A673 (cell line): Measurements from ENCODE around the gene RGR. TPM values are rescaled to one million over a fixed set of nuclear protein-coding genes. Genes with fewer than 3 reads are reported as not detected.

ENCODE experiments used
- BruUV-seq: library from RNA; stranded (reverse); fragments of 400-500 nt; replicated peaks from 2 replicates; lab custom pipeline; 2021; lab: Mats Ljungman, UMichigan
- CTCF ChIA-PET: fragments of 300-600 bp; sonication (Branson Sonifier 250); formaldehyde crosslinking; loops from one replicate; lab custom pipeline; 2022; ENCODE audit warnings: antibody characterized with exemption; lab: Charles Lee
- POLR2A ChIA-PET: fragments of 300-600 bp; sonication (Branson Sonifier 250); formaldehyde crosslinking; loops from one replicate; lab custom pipeline; 2022; ENCODE audit warnings: antibody characterized with exemption; ENCODE audit not compliant: low non-redundant PET; lab: Charles Lee
- DNase-seq: peaks from one replicate; pipeline ENCODE4 v3.0.0-alpha.2; 2015; ENCODE audit warnings: low spot score
- H3K27ac ChIP-seq: fragments of 200-600 bp; sonication (generic); 2 replicates; pipeline ENCODE4 v1.5.1; 2016; ENCODE audit warnings: mixed run types, low read depth, mild to moderate bottlenecking, mixed read lengths, antibody characterized with exemption, low read length; ENCODE audit not compliant: poor library complexity, severe bottlenecking
- H3K27me3 ChIP-seq: fragments of 200-600 bp; sonication (generic); replicated peaks from 2 replicates; pipeline ENCODE4 v1.6.1; 2017; ENCODE audit warnings: mixed run types, low read depth, mild to moderate bottlenecking, mixed read lengths, antibody characterized with exemption, low read length; ENCODE audit not compliant: insufficient read depth, poor library complexity
- H3K36me3 ChIP-seq: fragments of 200-600 bp; sonication (generic); 2 replicates; pipeline ENCODE4 v1.6.1; 2016; ENCODE audit warnings: mixed run types, mild to moderate bottlenecking, mixed read lengths, antibody characterized with exemption, low read length; ENCODE audit not compliant: insufficient read depth, poor library complexity, severe bottlenecking
- H3K4me1 ChIP-seq: fragments of 200-600 bp; sonication (generic); 2 replicates; pipeline ENCODE4 v1.6.1; 2017; ENCODE audit warnings: mixed run types, mild to moderate bottlenecking, mixed read lengths, antibody characterized with exemption, low read length; ENCODE audit not compliant: insufficient read depth, poor library complexity, severe bottlenecking
- H3K4me3 ChIP-seq: fragments of 200-600 bp; sonication (generic); 2 replicates; pipeline ENCODE4 v1.5.1; 2016; ENCODE audit warnings: low read depth, mixed run types, mild to moderate bottlenecking, mixed read lengths, low read length; ENCODE audit not compliant: poor library complexity, severe bottlenecking
- H3K9me3 ChIP-seq: fragments of 200-600 bp; sonication (generic); 2 replicates; pipeline ENCODE4 v1.6.1; 2016; ENCODE audit warnings: mixed run types, low read depth, mild to moderate bottlenecking, mixed read lengths, antibody characterized with exemption, low read length; ENCODE audit not compliant: poor library complexity, severe bottlenecking
- EZH2 ChIP-seq: fragments of 200-600 bp; sonication (generic); IDR thresholded peaks from 2 replicates; pipeline ENCODE4 v1.6.1; 2017; ENCODE audit warnings: borderline replicate concordance, low read depth, mild to moderate bottlenecking, mixed read lengths, antibody characterized with exemption, low read length; ENCODE audit not compliant: poor library complexity, severe bottlenecking
- intact Hi-C: fragments of 100-400 bp; cut with micrococcal nuclease; formaldehyde crosslinking; loops from one replicate; pipeline ENCODE4 v1.10.0; 2022; ENCODE audit not compliant: unreplicated experiment
- total RNA-seq: library from RNA; stranded (reverse); gene quantifications from 2 replicates; pipeline ENCODE4 v1.2.3, GENCODE V29; 2021
- TF ChIP-seq, protein P1 (sequence below): fragments of 300-800, 200-600 bp; sonication (generic); conservative IDR thresholded peaks from 2 replicates; pipeline ENCODE4 v1.5.1; 2017; ENCODE audit warnings: low read depth, mild to moderate bottlenecking, antibody characterized with exemption, low read length, moderate library complexity, mixed read lengths

Gene RGR
- total RNA-seq, 1 experiment from 2014 or later: not detected

GRCh38 chr10:84214612-84215235 lies 30.1 kb upstream of the RGR start:
- Histone ChIP-seq H3K4me1 (no peaks in the 10 kb centered on the region), H3K4me3 (no peak overlapping the region), H3K27me3 (peaks cover 5% of the 10 kb centered on the region), H3K36me3 (no peaks in the 10 kb centered on the region), H3K9me3 (no peaks in the 10 kb centered on the region), H3K27ac (no peak overlapping the region)
- BruUV-seq: no TSS peak
- peak; percentile 17 for DNase-seq
- intact Hi-C loops: no loop called here
- ChIA-PET CTCF (interaction anchor here (0.7 to 1.0 kb wide), 3 partner anchors 27 to 59 kb away, joined by 4 to 7 read pairs (median 4); no protein-coding TSS in a partner anchor), POLR2A (no interaction called here)
- TF ChIP-seq, protein P1, sequence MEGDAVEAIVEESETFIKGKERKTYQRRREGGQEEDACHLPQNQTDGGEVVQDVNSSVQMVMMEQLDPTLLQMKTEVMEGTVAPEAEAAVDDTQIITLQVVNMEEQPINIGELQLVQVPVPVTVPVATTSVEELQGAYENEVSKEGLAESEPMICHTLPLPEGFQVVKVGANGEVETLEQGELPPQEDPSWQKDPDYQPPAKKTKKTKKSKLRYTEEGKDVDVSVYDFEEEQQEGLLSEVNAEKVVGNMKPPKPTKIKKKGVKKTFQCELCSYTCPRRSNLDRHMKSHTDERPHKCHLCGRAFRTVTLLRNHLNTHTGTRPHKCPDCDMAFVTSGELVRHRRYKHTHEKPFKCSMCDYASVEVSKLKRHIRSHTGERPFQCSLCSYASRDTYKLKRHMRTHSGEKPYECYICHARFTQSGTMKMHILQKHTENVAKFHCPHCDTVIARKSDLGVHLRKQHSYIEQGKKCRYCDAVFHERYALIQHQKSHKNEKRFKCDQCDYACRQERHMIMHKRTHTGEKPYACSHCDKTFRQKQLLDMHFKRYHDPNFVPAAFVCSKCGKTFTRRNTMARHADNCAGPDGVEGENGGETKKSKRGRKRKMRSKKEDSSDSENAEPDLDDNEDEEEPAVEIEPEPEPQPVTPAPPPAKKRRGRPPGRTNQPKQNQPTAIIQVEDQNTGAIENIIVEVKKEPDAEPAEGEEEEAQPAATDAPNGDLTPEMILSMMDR: peak; percentile 64
- TF ChIP-seq EZH2: no peak

DNA sequence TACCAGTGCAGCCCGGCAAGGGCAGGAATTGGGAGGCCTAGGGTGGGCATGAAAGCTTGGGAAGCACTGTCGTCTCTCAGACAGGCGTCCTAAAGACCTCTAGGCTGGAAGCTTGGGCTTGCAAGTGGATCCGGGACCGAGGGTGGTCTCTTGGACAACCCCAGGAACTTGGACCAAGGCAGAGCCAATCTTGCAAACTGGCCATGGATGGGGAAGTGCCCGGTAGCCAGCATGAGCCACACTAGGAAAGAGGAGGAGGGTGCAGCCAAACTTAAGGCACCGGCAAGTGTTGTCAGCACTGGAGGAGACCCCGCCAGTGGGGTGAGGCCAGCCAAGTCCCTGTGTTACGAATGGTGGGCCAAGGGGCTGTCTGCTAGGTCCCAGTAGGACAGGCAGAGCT lies 28.0 kb upstream of the RGR start:
- BruUV-seq: no TSS peak
- Histone ChIP-seq H3K36me3 (no peaks in the 10 kb centered on the region), H3K4me1 (no peaks in the 10 kb centered on the region), H3K27ac (no peak overlapping the region), H3K9me3 (no peaks in the 10 kb centered on the region), H3K4me3 (no peak overlapping the region), H3K27me3 (peaks cover 3% of the 10 kb centered on the region)
- TF ChIP-seq, protein P1: no peak
- no peak for TF ChIP-seq EZH2
- POLR2A ChIA-PET: no interaction called here
- CTCF ChIA-PET: no interaction called here
- no peak for DNase-seq
- intact Hi-C loops: no loop called here

- TF ChIP-seq, protein P1: no peak
- no peak for TF ChIP-seq EZH2
- H3K27ac ChIP-seq: no peak overlapping the region
- intact Hi-C loops: no loop called here
- DNase-seq: no peak
- peaks cover 3% of the 10 kb centered on the region for H3K27me3 ChIP-seq
- POLR2A ChIA-PET: no interaction called here
- H3K36me3 ChIP-seq: no peaks in the 10 kb centered on the region
- no TSS peak for BruUV-seq
- CTCF ChIA-PET: no interaction called here
- no peak overlapping the region for H3K4me3 ChIP-seq
- H3K4me1 ChIP-seq: no peaks in the 10 kb centered on the region
- no peaks in the 10 kb centered on the region for H3K9me3 ChIP-seq
Observed at GRCh38 chr10:84217746-84218145, 27.1 kb upstream of the RGR start.
